ENCODE data around the gene NAP1L4. TPM values are rescaled to one million over a fixed set of nuclear protein-coding genes. Genes with fewer than 3 reads are reported as not detected.

NAP1L4 gene
- total and polyA plus RNA-seq, 2 of the 4 experiments (the other 2 are of a cell fraction) = 71.5 to 80.7 TPM

GRCh38 chr11:2951231-2952110 lies 40.7 kb downstream of the NAP1L4 start:
- Histone ChIP-seq H3K4me2 (ENCODE audit: low read depth, low read length) (peak overlapping the region; percentile 79; the same call in 1 of the 2 replicates), H3K23ac (ENCODE audit: low read depth, low read length) (peak overlapping the region; percentile 91), H2AFZ (replicated peaks; ENCODE audit: low read length, poor library complexity) (peak overlapping the region; percentile 6), H3K18ac (ENCODE audit: low read depth, low read length) (peak overlapping the region; percentile 96), H2BK5ac (ENCODE audit: low read depth, low read length, poor library complexity, severe bottlenecking) (peak overlapping the region; percentile 96), H3K27me3 (ENCODE audit: control insufficient read depth, insufficient read depth, low read length) (no peaks in the 10 kb centered on the region), H3K36me3 (ENCODE audit: control insufficient read depth, insufficient read depth, low read length) (peaks cover 60% of the 10 kb centered on the region), H3K9me1 (ENCODE audit: insufficient read depth, low read length) (peaks cover 23% of the 10 kb centered on the region), H2AK5ac (ENCODE audit: low read depth, low read length) (peak overlapping the region; percentile 95), H2AK9ac (replicated peaks; ENCODE audit: low read depth, low read length, poor library complexity) (peak overlapping the region; percentile 38), H4K91ac (ENCODE audit: insufficient read depth, low read depth, low read length) (peak overlapping the region; percentile 93), H4K8ac (ENCODE audit: low read depth in 2 of 2, low read length in 2 of 2) (peak overlapping the region; percentile 73 to 97), H4K5ac (ENCODE audit: low read depth, low read length) (peak overlapping the region; percentile 91), H3K9me3 (ENCODE audit: control insufficient read depth, insufficient read depth, low read length) (no peaks in the 10 kb centered on the region), H3K27ac (ENCODE audit: insufficient read depth, low read length) (peak overlapping the region; percentile 81), H2BK20ac (ENCODE audit: low read depth, low read length) (peak overlapping the region; percentile 93), H3K14ac (replicated peaks; ENCODE audit: low read depth, low read length) (peak overlapping the region; percentile 88), H3K9ac (ENCODE audit: low read depth, low read length) (peak overlapping the region; percentile 61), H3K56ac (ENCODE audit: extremely low read depth, insufficient read depth, low read length) (peak overlapping the region; percentile 91), H3K79me1 (ENCODE audit: low read depth in 1 of 2, low read length in 2 of 2) (peaks cover 28 to 76% of the 10 kb centered on the region in 2 experiments), H4K20me1 (ENCODE audit: insufficient read depth, low read length) (0 out of 2 replicates have a peak, but pooled peaks cover 3% of the 10 kb centered on the region), H2BK15ac (ENCODE audit: low read depth, low read length) (peak overlapping the region; percentile 84), H3K4me1 (ENCODE audit: control insufficient read depth, insufficient read depth, low read length) (peaks cover 23% of the 10 kb centered on the region), H2BK120ac (ENCODE audit: low read depth, low read length) (peak overlapping the region; percentile 93), H3K4me3 (ENCODE audit: insufficient read depth, low read depth, low read length) (no peak overlapping the region), H3K4ac (ENCODE audit: low read depth, low read length) (peak overlapping the region; percentile 94)
- no CpG with 5 or more reads among the region's 9 CpGs for WGBS, 2 experiments (ENCODE audit: extremely low coverage in 2 of 2, insufficient read length in 1 of 2)
- TF ChIP-seq MAFK (IDR thresholded peaks at IDR 0.05; ENCODE audit: low read depth, low read length) = no peak
- 0 out of 2 replicates have a peak, but pooled peaks have one; percentile 34 for TF ChIP-seq FOS (IDR thresholded peaks at IDR 0.05; ENCODE audit: low read depth, low read length)
- peak; percentile 51; the same call in 1 of the 2 replicates for TF ChIP-seq MXI1 (IDR thresholded peaks at IDR 0.05; ENCODE audit: borderline replicate concordance, low read depth, low read length)
- ChIA-PET POLR2A (ENCODE audit: unreplicated experiment) (no interaction called here), CTCF (no interaction called here)
- intact Hi-C loops (cut with micrococcal nuclease) = no loop called here
- dilution Hi-C loops (cut with HindIII; ENCODE audit: low sequenced_read_pairs, unreplicated experiment) = no loop called here
- BruUV-seq (replicated peaks) = no TSS peak
- ATAC-seq (ENCODE audit: low read depth) = peak; percentile 69
- peak; percentile 69 for DNase-seq
- in situ Hi-C loops (cut with MboI; ENCODE audit: low sequenced_read_pairs) = no loop called here

Data from IMR-90 (cell line).